ENCODE results near the gene TCF4. TPM values are rescaled to one million over a fixed set of nuclear protein-coding genes. Genes with fewer than 3 reads are reported as not detected.

The TCF4 gene
- total and polyA plus RNA-seq, 8 donors, result 99.1 to 165 (median 138) TPM

- ATAC-seq (no peak), DNase-seq (no peak)
- TF ChIP-seq CTCF (IDR thresholded peaks at IDR 0.05), result no peak
- Histone ChIP-seq H3K36me3 (no peaks in the 10 kb centered on the region), H3K9me3 (no peaks in the 10 kb centered on the region), H3K27me3 (no peaks in the 10 kb centered on the region), H3K27ac (no peak overlapping the region), H3K4me1 (peaks cover 0 to 15% of the 10 kb centered on the region in 2 donors), H3K4me3 (no peak overlapping the region)
- intact Hi-C loops (cut with DNase I), result no loop called here
These were observed 234.2 kb downstream of the TCF4 start for GRCh38 chr18:55353806-55354205.

GRCh38 chr18:55353391-55353790 is 234.6 kb downstream of the TCF4 start:
- Histone ChIP-seq H3K4me1 (peaks cover 0 to 15% of the 10 kb centered on the region in 2 donors), H3K36me3 (no peaks in the 10 kb centered on the region), H3K9me3 (no peaks in the 10 kb centered on the region), H3K27ac (no peak overlapping the region), H3K27me3 (no peaks in the 10 kb centered on the region), H3K4me3 (no peak overlapping the region)
- DNase-seq (no peak), ATAC-seq (no peak)
- TF ChIP-seq CTCF (IDR thresholded peaks at IDR 0.05), result no peak
- intact Hi-C loops (cut with DNase I), result no loop called here

GRCh38 chr18:55351980-55352714 is 235.8 kb downstream of the TCF4 start:
- peaks cover 0 to 15% of the 10 kb centered on the region in 2 donors for H3K4me1 ChIP-seq
- ATAC-seq (no peak), DNase-seq (no peak)
- no peaks in the 10 kb centered on the region for H3K36me3 ChIP-seq
- no peak for TF ChIP-seq CTCF (IDR thresholded peaks at IDR 0.05)
- H3K27me3 ChIP-seq, result no peaks in the 10 kb centered on the region
- H3K4me3 ChIP-seq, result no peak overlapping the region
- no peak overlapping the region for H3K27ac ChIP-seq
- intact Hi-C loops (cut with DNase I), result no loop called here
- no peaks in the 10 kb centered on the region for H3K9me3 ChIP-seq

- DNase-seq (no peak), ATAC-seq (no peak)
- Histone ChIP-seq H3K27ac (no peak overlapping the region), H3K4me1 (peaks cover 0 to 15% of the 10 kb centered on the region in 2 donors), H3K9me3 (no peaks in the 10 kb centered on the region), H3K27me3 (no peaks in the 10 kb centered on the region), H3K4me3 (no peak overlapping the region), H3K36me3 (no peaks in the 10 kb centered on the region)
- no peak for TF ChIP-seq CTCF (IDR thresholded peaks at IDR 0.05)
- intact Hi-C loops (cut with DNase I), result no loop called here
These were observed 236.7 kb downstream of the TCF4 start for GRCh38 chr18:55351241-55351691.

GRCh38 chr18:55349685-55350084 is 238.3 kb downstream of the TCF4 start:
- TF ChIP-seq CTCF (IDR thresholded peaks at IDR 0.05), result no peak
- Histone ChIP-seq H3K27me3 (no peaks in the 10 kb centered on the region), H3K4me3 (no peak overlapping the region), H3K4me1 (peaks cover 0 to 8% of the 10 kb centered on the region in 2 donors), H3K27ac (no peak overlapping the region), H3K36me3 (no peaks in the 10 kb centered on the region), H3K9me3 (no peaks in the 10 kb centered on the region)
- ATAC-seq (no peak), DNase-seq (no peak)
- intact Hi-C loops (cut with DNase I), result no loop called here

Data from left lung (tissue), 10 donors.